NCI-H510A treated with DMSO at 0.1 percent for 48 hours (cell line): ENCODE data around the gene ZBTB7A.

Source experiments
- DNase-seq: peaks from one replicate; lab custom pipeline; 2025; lab: John Stamatoyannopoulos, UW

ZBTB7A gene

DNA sequence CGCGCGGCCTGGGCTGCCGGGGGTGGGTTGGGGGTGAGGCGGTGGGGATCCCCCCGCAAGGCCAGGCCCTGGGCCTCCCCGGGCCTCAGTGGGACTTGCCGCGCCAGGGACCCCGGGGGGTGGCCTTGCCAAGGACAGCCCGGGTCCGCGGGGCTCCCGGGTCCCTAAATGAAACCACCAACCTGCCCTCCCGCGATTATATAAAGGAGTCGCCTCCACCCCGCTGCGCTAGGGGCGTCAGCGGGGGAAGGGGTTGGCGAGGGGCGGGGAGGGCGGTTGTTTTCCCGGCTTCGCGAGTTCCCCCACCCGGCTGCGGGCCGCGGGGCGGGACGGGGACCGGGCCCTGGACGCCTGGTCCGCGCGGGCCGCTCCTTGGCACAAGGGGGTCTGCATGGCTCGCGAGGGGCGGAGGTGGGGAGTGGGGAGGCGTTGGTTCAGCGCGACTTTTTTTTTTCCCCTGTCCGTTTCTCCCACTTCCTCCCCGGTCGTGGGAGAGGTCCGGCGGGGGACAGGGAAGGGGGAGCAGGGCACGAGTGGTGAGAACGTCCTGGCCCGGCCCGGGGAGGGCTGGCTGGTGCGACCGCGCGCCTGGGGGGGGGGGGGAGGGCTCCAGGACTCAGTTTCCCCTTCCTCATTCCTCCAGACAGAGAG is 822 bp upstream of the ZBTB7A start:
- no peak for DNase-seq

DNA sequence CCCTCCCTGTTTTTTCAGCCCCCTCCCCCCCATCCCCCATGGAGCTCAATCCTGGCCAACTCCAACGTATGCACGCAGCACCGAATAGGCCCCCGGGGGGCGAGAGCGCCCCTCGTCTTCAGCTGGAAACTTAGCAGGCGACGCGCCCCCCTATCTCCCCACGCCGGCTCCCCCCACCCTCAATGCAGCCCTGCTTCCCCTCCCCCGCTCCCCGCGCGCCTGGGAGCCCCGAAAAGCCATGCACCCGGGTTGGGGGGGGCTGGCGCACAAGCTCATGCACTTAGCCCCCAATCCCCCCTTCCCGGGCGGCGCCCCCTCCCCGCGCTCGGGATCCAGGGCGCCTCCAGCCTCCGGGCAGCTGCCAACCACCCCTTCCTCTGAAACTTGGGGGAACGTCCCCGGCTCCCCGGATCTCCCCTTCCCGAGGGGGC is 508 bp downstream of the ZBTB7A start:
- no peak for DNase-seq

GRCh38 chr19:4065430-4066175 is 1.1 kb downstream of the ZBTB7A start:
- peak; percentile 95 for DNase-seq

DNA sequence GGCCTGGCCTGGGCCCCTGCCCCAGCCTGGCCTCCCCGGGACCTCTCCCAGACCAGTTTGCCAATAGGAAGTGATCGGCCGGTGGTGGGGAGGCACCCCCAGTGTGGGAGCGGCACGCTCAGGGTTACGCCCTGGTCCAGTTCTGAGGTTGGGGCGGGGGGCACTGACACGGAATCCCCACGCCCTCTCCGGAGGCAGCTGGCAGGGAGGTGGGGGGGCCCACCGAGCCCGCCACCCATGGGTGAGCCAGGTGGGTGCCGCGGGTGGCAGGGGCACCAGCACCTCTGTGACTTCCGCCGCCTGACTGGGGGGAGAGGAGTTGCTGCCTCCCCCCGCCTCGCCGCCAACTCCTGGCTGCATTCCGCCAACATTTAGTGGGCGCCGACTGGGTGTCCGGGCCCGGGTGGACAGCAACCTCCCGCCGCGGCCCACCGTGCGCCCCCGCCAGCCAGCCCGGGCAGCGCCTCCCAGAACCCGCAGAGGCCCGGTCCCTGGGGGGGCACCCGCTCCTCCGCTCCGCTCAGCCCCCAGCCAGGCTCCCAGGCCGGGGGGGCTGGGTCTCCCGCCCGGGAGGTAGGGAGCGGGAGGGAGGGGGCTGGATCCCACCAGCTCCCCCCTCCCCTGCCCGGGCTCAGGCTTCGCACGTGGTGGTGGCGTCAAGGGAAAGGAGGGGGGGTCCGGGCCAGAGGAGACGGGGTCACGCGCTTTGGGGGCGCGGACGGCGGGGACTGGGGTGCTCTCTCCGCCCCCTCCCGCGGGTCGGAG is 2.0 kb downstream of the ZBTB7A start:
- DNase-seq, result no peak

GRCh38 chr19:4064149-4064495 is 2.6 kb downstream of the ZBTB7A start:
- DNase-seq, result peak; percentile 54

DNA sequence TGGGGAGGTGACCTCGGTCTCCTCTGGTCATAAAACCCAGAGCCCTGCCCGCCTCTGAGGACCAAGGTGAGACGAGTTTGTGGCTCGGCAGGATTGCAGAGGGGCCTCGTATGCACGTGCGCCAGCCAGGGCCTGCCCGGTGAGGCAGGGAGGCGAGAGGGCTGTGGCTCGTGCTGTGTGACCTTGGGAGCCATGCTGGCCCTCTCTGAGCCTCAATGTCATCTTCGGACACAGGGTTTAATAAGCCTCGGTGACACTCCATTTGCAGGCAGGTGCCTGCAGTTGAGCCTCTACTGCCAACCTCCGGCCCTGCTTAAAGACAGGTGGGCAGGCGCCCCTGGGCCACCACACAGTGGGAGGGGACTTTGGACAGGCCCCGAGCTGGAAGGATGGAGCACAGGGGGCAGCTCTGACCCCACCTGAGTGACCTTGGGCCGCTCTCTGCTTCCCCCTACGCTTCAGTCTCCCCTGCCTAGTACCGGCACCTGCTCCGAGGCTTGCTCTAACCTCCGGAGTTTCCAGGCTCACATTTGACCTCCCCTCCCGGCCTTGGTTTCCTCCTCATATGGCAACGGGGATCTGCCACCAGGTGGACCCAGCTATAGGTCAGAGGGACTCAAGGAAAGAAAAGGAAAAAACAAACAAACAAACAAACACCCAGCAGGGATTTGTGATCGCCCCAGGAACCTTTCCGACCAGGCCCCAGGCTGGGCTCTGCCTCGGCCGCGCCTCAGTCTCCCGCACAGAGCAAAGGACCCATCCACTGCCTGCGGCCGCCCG is 3.1 kb downstream of the ZBTB7A start:
- DNase-seq, result peak; percentile 52

GRCh38 chr19:4062419-4063368 is 4.0 kb downstream of the ZBTB7A start:
- DNase-seq, result no peak

DNA sequence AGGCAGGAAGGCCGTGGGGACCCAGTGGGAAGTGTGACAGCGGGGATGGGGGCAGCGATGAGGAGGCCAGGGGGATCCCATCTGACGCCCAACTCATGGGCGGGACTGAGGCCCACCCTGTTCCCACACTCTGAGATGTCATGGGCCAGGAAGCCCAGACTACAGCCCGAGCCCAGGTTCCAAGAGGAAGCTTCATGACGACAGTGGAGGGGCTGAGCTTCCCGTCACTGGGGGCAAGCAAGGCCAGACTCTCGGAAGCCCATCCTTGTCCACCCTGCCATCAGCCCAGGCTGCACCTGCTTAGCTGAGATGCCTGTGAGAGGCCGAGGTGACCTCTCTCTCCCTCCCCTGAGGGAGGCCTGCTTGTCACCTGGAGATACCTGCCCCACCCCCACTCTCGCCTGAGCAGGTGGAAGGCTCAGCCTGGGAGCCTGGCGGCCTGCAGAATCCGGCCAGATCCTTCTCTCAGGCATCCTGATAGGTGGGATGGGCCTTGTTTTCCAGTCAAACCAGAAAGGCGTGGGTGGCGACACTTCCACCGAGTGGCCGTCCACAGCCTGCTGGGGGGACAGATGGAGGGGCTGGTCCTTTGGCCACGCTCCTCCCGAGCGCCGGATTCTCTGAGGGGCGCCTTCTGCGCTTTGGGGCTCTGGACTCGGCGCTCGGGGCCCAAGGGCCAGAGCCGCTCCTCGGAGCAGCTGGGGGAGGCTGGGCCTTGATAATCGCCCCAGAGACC is 4.8 kb downstream of the ZBTB7A start:
- DNase-seq, result peak; percentile 97

DNA sequence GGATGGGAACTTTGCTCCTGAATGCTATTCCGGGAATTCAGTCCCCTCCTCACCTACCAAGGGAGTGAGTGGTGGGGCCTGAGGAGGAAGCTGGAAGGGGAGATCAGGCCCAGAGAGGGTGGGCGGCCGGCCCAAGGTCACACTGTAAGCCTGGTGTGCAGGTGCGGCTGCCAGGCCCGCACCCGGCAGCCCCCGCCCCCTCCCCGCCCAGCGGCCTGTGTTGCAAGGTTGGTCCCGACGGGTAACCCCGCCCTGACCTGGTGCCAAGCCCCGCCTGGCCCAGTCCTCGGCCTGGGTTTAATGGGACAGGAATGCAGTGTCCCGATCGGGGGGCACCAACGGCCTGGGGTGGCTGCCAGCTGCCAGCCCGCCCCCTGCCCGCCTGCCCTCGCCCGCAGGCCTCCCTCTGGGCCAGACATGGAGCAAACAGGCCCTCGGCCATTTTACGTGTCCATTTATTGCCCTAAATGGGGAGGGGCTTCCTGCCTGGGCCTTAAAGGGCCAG is 5.5 kb downstream of the ZBTB7A start:
- no peak for DNase-seq

DNA sequence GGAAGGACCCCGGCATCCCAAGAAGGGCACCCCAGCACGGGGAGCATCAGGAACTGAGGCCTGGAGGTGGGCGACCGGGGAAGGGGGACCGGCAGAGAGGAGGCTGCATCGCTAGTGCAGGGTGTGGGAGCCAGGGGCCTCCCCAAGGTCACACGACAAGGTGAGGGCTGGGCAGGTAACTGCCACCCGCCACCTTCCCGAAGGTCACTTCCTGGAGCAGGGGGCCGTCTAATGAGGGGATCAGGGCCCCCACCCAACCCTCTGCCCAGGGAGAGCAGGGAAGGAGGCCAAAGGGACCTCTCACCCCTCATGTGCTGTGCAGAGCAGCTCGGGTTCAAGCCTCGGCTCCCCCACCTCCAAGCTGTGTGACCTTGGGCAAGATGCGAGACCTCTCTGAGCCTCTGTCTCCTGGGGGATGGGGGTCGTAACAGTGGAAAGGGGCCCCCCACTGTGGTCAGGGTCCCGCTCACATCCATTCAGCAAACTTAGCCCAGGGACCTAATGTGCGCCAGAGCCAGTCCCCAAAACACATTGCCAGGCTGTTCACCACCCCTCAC is 6.0 kb downstream of the ZBTB7A start:
- no peak for DNase-seq

GRCh38 chr19:4059891-4060620 is 6.6 kb downstream of the ZBTB7A start:
- DNase-seq, result no peak

GRCh38 chr19:4059453-4059871 is 7.2 kb downstream of the ZBTB7A start:
- DNase-seq, result no peak

- no peak for DNase-seq
Observed at GRCh38 chr19:4058693-4059452, 7.8 kb downstream of the ZBTB7A start.

GRCh38 chr19:4057931-4058692 is 8.6 kb downstream of the ZBTB7A start:
- no peak for DNase-seq

DNA sequence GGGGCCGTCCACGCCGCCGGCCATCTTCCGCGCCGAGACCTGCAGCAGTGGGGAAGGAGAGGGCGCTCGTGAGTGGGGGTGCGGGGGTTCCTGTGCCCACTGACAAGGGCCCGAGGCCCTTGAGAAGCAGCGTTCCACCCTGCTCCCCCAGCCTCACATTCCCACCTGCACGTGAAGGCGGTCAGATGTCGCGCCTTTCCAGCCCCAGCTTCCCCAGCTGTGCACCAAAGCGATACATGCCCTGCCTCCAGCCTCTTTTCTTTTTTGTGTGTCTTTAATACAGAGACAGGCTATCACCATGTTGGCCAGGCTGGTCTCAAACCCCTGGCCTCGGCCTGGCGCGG is 11.5 kb downstream of the ZBTB7A start:
- no peak for DNase-seq

GRCh38 chr19:4054441-4055208 is 12.1 kb downstream of the ZBTB7A start:
- DNase-seq, result no peak
